Sigmoid colon (tissue), 4 donors: ENCODE results near the gene CHURC1.

Experiments used
- CTCF ChIP-seq, 4 experiments: fragments of 450-650 bp in 3 of 4; fragments of 200-600 bp in 1 of 4; IDR thresholded peaks; one replicate each; pipeline ENCODE4 v1.5.1; 2016 to 2019; ENCODE audit warnings: antibody characterized with exemption in 4 of 4, mild to moderate bottlenecking in 3 of 4, moderate library complexity in 2 of 4
- POLR2AphosphoS5 ChIP-seq, 4 donors: sonication (generic); formaldehyde crosslinking; IDR thresholded peaks; one replicate each; pipeline ENCODE4 v1.6.1; 2017; ENCODE audit warnings: antibody characterized with exemption in 4 of 4

GRCh38 chr14:64960762-64961276 is 46.6 kb downstream of the CHURC1 start:
- TF ChIP-seq POLR2AphosphoS5 (IDR thresholded peaks at IDR 0.05) (no peak), CTCF (IDR thresholded peaks at IDR 0.05) (no peak)
